Measurements from ENCODE around the gene B4GALNT4.

DNA sequence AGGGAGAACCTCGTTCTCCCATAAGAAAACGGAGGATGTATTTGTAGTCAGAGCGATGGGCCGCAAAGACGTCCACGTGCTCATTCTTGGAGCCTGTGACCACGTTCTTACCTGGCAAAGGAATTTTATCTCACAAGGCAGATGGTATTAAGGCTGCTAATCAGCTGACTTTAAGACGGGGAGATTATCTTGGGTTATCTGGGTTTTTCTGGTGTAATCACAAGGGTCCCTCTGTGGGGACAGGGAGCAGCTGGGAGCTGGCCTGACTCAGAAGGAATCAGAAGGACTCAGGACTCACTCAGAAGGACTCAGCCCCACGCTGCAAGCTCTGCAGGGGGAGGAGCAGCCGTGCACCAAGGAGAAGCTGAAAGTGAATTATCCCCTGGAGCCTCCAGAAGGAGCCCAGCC lies 53.0 kb downstream of the B4GALNT4 start:
- TF ChIP-seq, protein P1, sequence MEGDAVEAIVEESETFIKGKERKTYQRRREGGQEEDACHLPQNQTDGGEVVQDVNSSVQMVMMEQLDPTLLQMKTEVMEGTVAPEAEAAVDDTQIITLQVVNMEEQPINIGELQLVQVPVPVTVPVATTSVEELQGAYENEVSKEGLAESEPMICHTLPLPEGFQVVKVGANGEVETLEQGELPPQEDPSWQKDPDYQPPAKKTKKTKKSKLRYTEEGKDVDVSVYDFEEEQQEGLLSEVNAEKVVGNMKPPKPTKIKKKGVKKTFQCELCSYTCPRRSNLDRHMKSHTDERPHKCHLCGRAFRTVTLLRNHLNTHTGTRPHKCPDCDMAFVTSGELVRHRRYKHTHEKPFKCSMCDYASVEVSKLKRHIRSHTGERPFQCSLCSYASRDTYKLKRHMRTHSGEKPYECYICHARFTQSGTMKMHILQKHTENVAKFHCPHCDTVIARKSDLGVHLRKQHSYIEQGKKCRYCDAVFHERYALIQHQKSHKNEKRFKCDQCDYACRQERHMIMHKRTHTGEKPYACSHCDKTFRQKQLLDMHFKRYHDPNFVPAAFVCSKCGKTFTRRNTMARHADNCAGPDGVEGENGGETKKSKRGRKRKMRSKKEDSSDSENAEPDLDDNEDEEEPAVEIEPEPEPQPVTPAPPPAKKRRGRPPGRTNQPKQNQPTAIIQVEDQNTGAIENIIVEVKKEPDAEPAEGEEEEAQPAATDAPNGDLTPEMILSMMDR (conservative IDR thresholded peaks at IDR 0.05) = no peak
- no peak for TF ChIP-seq EZH2 (IDR thresholded peaks at IDR 0.05; ENCODE audit: low read depth)
